Ishikawa (cell line): Measurements from ENCODE around the gene MRPS21.

Experiments used
- CEBPB ChIP-seq: IDR thresholded peaks from 2 replicates; pipeline ENCODE4 v1.6.1; 2012
- CREB1 ChIP-seq: IDR thresholded peaks from 2 replicates; pipeline ENCODE4 v1.6.1; 2012; ENCODE audit warnings: low read depth
- EGR1 ChIP-seq: IDR thresholded peaks from 2 replicates; pipeline ENCODE4 v1.6.1; 2012
- EP300 ChIP-seq: IDR thresholded peaks from 2 replicates; pipeline ENCODE4 v1.6.1; 2012; ENCODE audit warnings: borderline replicate concordance
- FOXM1 ChIP-seq: IDR thresholded peaks from 2 replicates; pipeline ENCODE4 v1.6.1; 2012; ENCODE audit warnings: low read depth, borderline replicate concordance
- NFIC ChIP-seq: IDR thresholded peaks from 2 replicates; pipeline ENCODE4 v1.6.1; 2012
- TAF1 ChIP-seq: IDR thresholded peaks from 2 replicates; pipeline ENCODE4 v1.6.1; 2012; ENCODE audit warnings: low read depth, mild to moderate bottlenecking
- TEAD4 ChIP-seq: IDR thresholded peaks from 2 replicates; pipeline ENCODE4 v1.6.1; 2012
- YY1 ChIP-seq: IDR thresholded peaks from 2 replicates; pipeline ENCODE4 v1.6.1; 2012; ENCODE audit warnings: low read depth
- ZBTB7A ChIP-seq: IDR thresholded peaks from 2 replicates; pipeline ENCODE4 v1.6.1; 2012; ENCODE audit warnings: low read depth
- TF ChIP-seq, protein P1 (sequence below): IDR thresholded peaks from 2 replicates; pipeline ENCODE4 v1.6.1; 2012
- TF ChIP-seq, protein P2 (sequence below): IDR thresholded peaks from 2 replicates; pipeline ENCODE4 v1.6.1; 2012
- TF ChIP-seq, protein P3 (sequence below): IDR thresholded peaks from 2 replicates; pipeline ENCODE4 v1.6.1; 2012; ENCODE audit warnings: low read depth, mild to moderate bottlenecking

DNA sequence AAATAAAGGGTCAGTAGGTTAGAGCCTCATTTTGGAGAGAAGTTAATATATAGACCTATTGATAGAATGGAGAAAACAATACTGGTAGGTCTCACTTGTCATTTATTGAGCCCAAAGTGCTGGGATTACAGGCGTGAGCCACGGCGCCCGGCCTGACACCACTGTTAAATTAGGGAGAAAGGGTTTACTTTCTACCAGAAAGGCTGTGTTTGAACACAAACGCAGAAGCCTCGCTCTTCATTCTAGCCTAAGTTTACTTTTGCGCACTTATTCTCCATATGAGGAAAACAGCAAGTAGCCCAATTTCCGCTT lies 27.0 kb downstream of the MRPS21 start:
- TF ChIP-seq TAF1 (no peak), EGR1 (no peak), ZBTB7A (no peak), EP300 (no peak), FOXM1 (no peak), CEBPB (no peak), CREB1 (no peak), NFIC (no peak), TEAD4 (no peak), YY1 (no peak)
- TF ChIP-seq, protein P1, sequence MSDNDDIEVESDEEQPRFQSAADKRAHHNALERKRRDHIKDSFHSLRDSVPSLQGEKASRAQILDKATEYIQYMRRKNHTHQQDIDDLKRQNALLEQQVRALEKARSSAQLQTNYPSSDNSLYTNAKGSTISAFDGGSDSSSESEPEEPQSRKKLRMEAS: no peak
- TF ChIP-seq, protein P2, sequence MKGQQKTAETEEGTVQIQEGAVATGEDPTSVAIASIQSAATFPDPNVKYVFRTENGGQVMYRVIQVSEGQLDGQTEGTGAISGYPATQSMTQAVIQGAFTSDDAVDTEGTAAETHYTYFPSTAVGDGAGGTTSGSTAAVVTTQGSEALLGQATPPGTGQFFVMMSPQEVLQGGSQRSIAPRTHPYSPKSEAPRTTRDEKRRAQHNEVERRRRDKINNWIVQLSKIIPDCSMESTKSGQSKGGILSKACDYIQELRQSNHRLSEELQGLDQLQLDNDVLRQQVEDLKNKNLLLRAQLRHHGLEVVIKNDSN: no peak
- TF ChIP-seq, protein P3, sequence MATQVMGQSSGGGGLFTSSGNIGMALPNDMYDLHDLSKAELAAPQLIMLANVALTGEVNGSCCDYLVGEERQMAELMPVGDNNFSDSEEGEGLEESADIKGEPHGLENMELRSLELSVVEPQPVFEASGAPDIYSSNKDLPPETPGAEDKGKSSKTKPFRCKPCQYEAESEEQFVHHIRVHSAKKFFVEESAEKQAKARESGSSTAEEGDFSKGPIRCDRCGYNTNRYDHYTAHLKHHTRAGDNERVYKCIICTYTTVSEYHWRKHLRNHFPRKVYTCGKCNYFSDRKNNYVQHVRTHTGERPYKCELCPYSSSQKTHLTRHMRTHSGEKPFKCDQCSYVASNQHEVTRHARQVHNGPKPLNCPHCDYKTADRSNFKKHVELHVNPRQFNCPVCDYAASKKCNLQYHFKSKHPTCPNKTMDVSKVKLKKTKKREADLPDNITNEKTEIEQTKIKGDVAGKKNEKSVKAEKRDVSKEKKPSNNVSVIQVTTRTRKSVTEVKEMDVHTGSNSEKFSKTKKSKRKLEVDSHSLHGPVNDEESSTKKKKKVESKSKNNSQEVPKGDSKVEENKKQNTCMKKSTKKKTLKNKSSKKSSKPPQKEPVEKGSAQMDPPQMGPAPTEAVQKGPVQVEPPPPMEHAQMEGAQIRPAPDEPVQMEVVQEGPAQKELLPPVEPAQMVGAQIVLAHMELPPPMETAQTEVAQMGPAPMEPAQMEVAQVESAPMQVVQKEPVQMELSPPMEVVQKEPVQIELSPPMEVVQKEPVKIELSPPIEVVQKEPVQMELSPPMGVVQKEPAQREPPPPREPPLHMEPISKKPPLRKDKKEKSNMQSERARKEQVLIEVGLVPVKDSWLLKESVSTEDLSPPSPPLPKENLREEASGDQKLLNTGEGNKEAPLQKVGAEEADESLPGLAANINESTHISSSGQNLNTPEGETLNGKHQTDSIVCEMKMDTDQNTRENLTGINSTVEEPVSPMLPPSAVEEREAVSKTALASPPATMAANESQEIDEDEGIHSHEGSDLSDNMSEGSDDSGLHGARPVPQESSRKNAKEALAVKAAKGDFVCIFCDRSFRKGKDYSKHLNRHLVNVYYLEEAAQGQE: no peak
